Adipocyte (in vitro differentiated cells): Measurements from ENCODE around the gene EMP1.
A peak's percentile ranks its signal among the peaks of the same experiment; 100 is the strongest.

ENCODE experiments used
- DNase-seq: peaks from one replicate; pipeline ENCODE4 v3.0.0-alpha.2; 2015; ENCODE audit warnings: low read depth
- H3K27me3 ChIP-seq: replicated peaks from 2 replicates; pipeline ENCODE4 v1.7.0; 2013; ENCODE audit warnings: mild to moderate bottlenecking, low read length, moderate library complexity; ENCODE audit not compliant: control insufficient read depth, insufficient read depth
- H3K36me3 ChIP-seq: 2 replicates; pipeline ENCODE4 v1.7.0; 2013; ENCODE audit warnings: low read length, mild to moderate bottlenecking, moderate library complexity; ENCODE audit not compliant: control insufficient read depth, insufficient read depth, severe bottlenecking
- H3K4me1 ChIP-seq: 2 replicates; pipeline ENCODE4 v1.7.0; 2013; ENCODE audit warnings: mild to moderate bottlenecking, low read length, moderate library complexity; ENCODE audit not compliant: control insufficient read depth, insufficient read depth
- H3K4me3 ChIP-seq: 2 replicates; pipeline ENCODE4 v1.7.0; 2013; ENCODE audit warnings: mild to moderate bottlenecking, low read length, moderate library complexity
- H3K9ac ChIP-seq: 2 replicates; pipeline ENCODE4 v1.7.0; 2013; ENCODE audit warnings: mild to moderate bottlenecking, low read length, moderate library complexity
- H3K9me3 ChIP-seq: 2 replicates; pipeline ENCODE4 v1.7.0; 2013; ENCODE audit warnings: mild to moderate bottlenecking, low read length, moderate library complexity; ENCODE audit not compliant: control insufficient read depth

Gene EMP1

GRCh38 chr12:13199592-13199991 lies 3.1 kb downstream of the EMP1 start:
- Histone ChIP-seq H3K9me3 (no peaks in the 10 kb centered on the region), H3K36me3 (peaks cover 21% of the 10 kb centered on the region), H3K4me1 (peaks cover 71% of the 10 kb centered on the region), H3K4me3 (peak overlapping the region; percentile 95), H3K9ac (peak overlapping the region; percentile 96), H3K27me3 (no peaks in the 10 kb centered on the region)
- no peak for DNase-seq

- no peak for DNase-seq
- H3K9me3 ChIP-seq: no peaks in the 10 kb centered on the region
- peaks cover 28% of the 10 kb centered on the region for H3K36me3 ChIP-seq
- H3K4me3 ChIP-seq: peak overlapping the region; percentile 95
- no peaks in the 10 kb centered on the region for H3K27me3 ChIP-seq
- H3K9ac ChIP-seq: peak overlapping the region; percentile 96
- peaks cover 71% of the 10 kb centered on the region for H3K4me1 ChIP-seq
These were observed 4.3 kb downstream of the EMP1 start for GRCh38 chr12:13200841-13201240.

- Histone ChIP-seq H3K4me3 (peak overlapping the region; percentile 95), H3K4me1 (peaks cover 84% of the 10 kb centered on the region), H3K9ac (peak overlapping the region; percentile 96), H3K36me3 (peaks cover 38% of the 10 kb centered on the region), H3K9me3 (no peaks in the 10 kb centered on the region), H3K27me3 (no peaks in the 10 kb centered on the region)
- DNase-seq: no peak
These were observed 6.8 kb downstream of the EMP1 start for GRCh38 chr12:13203034-13203922.

- peaks cover 43% of the 10 kb centered on the region for H3K36me3 ChIP-seq
- peaks cover 92% of the 10 kb centered on the region for H3K4me1 ChIP-seq
- no peaks in the 10 kb centered on the region for H3K9me3 ChIP-seq
- H3K4me3 ChIP-seq: peak overlapping the region; percentile 95
- H3K27me3 ChIP-seq: no peaks in the 10 kb centered on the region
- no peak for DNase-seq
- H3K9ac ChIP-seq: peak overlapping the region; percentile 96
These were observed 7.9 kb downstream of the EMP1 start for GRCh38 chr12:13204428-13204827.

GRCh38 chr12:13205809-13206559 lies 9.5 kb downstream of the EMP1 start:
- H3K4me3 ChIP-seq: peak overlapping the region; percentile 37

GRCh38 chr12:13206560-13206897 lies 10.0 kb downstream of the EMP1 start:
- H3K36me3 ChIP-seq: peaks cover 45% of the 10 kb centered on the region
- DNase-seq: no peak
- H3K4me3 ChIP-seq: peak overlapping the region; percentile 37
- peak overlapping the region; percentile 96 for H3K9ac ChIP-seq
- H3K4me1 ChIP-seq: peaks cover 98% of the 10 kb centered on the region
- H3K9me3 ChIP-seq: no peaks in the 10 kb centered on the region
- H3K27me3 ChIP-seq: no peaks in the 10 kb centered on the region

More at GRCh38 chr12:13205809-13206559, 9.5 kb downstream of the EMP1 start:
- peak overlapping the region; percentile 96 for H3K9ac ChIP-seq
- peaks cover 40% of the 10 kb centered on the region for H3K36me3 ChIP-seq
- peaks cover 98% of the 10 kb centered on the region for H3K4me1 ChIP-seq
- no peaks in the 10 kb centered on the region for H3K27me3 ChIP-seq
- peak; percentile 94 for DNase-seq
- no peaks in the 10 kb centered on the region for H3K9me3 ChIP-seq

- Histone ChIP-seq H3K36me3 (peaks cover 60% of the 10 kb centered on the region), H3K4me1 (peaks cover 96% of the 10 kb centered on the region), H3K9me3 (no peaks in the 10 kb centered on the region), H3K27me3 (no peaks in the 10 kb centered on the region), H3K4me3 (peak overlapping the region; percentile 52), H3K9ac (peak overlapping the region; percentile 96)
- peak; percentile 56 for DNase-seq
These were observed 12.3 kb downstream of the EMP1 start for GRCh38 chr12:13208533-13209435.

- Histone ChIP-seq H3K4me1 (peaks cover 94% of the 10 kb centered on the region), H3K27me3 (no peaks in the 10 kb centered on the region), H3K36me3 (peaks cover 63% of the 10 kb centered on the region), H3K9ac (peak overlapping the region; percentile 96), H3K4me3 (peak overlapping the region; percentile 52), H3K9me3 (no peaks in the 10 kb centered on the region)
- DNase-seq: no peak
These were observed 13.1 kb downstream of the EMP1 start for GRCh38 chr12:13209436-13210235.

- no peak for DNase-seq
- H3K27me3 ChIP-seq: no peaks in the 10 kb centered on the region
- peak overlapping the region; percentile 96 for H3K9ac ChIP-seq
- H3K4me1 ChIP-seq: peaks cover 86% of the 10 kb centered on the region
- no peaks in the 10 kb centered on the region for H3K9me3 ChIP-seq
- peaks cover 66% of the 10 kb centered on the region for H3K36me3 ChIP-seq
- H3K4me3 ChIP-seq: no peak overlapping the region
These were observed 14.0 kb downstream of the EMP1 start for GRCh38 chr12:13210236-13211190.
